Hepatocyte (in vitro differentiated cells): Measurements from ENCODE around the gene POU6F2. TPM values are rescaled to one million over a fixed set of nuclear protein-coding genes. Genes with fewer than 3 reads are reported as not detected.

Source experiments
- DNase-seq: peaks from one replicate; pipeline ENCODE4 v3.0.0-alpha.2; 2016; ENCODE audit warnings: low spot score
- H2AFZ ChIP-seq: fragments of 200-600 bp; sonication (generic); 2 replicates; pipeline ENCODE4 v1.6.0; 2016; ENCODE audit warnings: antibody characterized with exemption, mild to moderate bottlenecking
- H3K27ac ChIP-seq: fragments of 200-600 bp; sonication (generic); 2 replicates; pipeline ENCODE4 v1.5.1; 2016; ENCODE audit warnings: mild to moderate bottlenecking
- H3K27me3 ChIP-seq: fragments of 200-600 bp; sonication (generic); 2 replicates; pipeline ENCODE4 v1.6.1; 2016
- H3K36me3 ChIP-seq: fragments of 200-600 bp; sonication (generic); replicated peaks from 2 replicates; pipeline ENCODE4 v1.5.1; 2016; ENCODE audit warnings: low read depth; ENCODE audit not compliant: insufficient read depth
- H3K4me1 ChIP-seq: fragments of 200-600 bp; sonication (generic); 2 replicates; pipeline ENCODE4 v1.5.1; 2016; ENCODE audit warnings: mild to moderate bottlenecking, moderate library complexity; ENCODE audit not compliant: insufficient read depth
- H3K4me2 ChIP-seq: fragments of 200-600 bp; sonication (generic); 2 replicates; pipeline ENCODE4 v1.6.0; 2016
- H3K4me3 ChIP-seq: fragments of 200-600 bp; sonication (generic); 2 replicates; pipeline ENCODE4 v1.5.1; 2016; ENCODE audit warnings: mild to moderate bottlenecking
- H3K79me2 ChIP-seq: fragments of 200-600 bp; sonication (generic); 2 replicates; pipeline ENCODE4 v1.6.0; 2017; ENCODE audit warnings: mild to moderate bottlenecking
- H3K9me2 ChIP-seq: fragments of 200-600 bp; sonication (generic); replicated peaks from 2 replicates; pipeline ENCODE4 v1.6.0; 2017; ENCODE audit warnings: mild to moderate bottlenecking; ENCODE audit not compliant: insufficient read depth
- H3K9me3 ChIP-seq: fragments of 200-600 bp; sonication (generic); 2 replicates; pipeline ENCODE4 v1.5.1; 2016; ENCODE audit warnings: low read depth, mild to moderate bottlenecking
- H4K20me1 ChIP-seq: fragments of 200-600 bp; sonication (generic); 2 replicates; pipeline ENCODE4 v1.6.0; 2016; ENCODE audit warnings: mild to moderate bottlenecking; ENCODE audit not compliant: insufficient read depth, poor library complexity, severe bottlenecking
- EZH2 ChIP-seq: fragments of 200-600 bp; sonication (generic); IDR thresholded peaks from 2 replicates; pipeline ENCODE4 v1.6.1; 2016; ENCODE audit warnings: antibody characterized with exemption, mild to moderate bottlenecking, borderline replicate concordance
- EZH2phosphoT487 ChIP-seq: fragments of 200-600 bp; sonication (generic); IDR thresholded peaks from one replicate; pipeline ENCODE4 v1.6.1; 2018; ENCODE audit warnings: antibody characterized with exemption, mild to moderate bottlenecking, low read depth, moderate library complexity; ENCODE audit not compliant: unreplicated experiment, severe bottlenecking
- WGBS: methylation state at CpG from one replicate; pipeline ENCODE4 v1.1.6; 2016; ENCODE audit warnings: low lambda C conversion rate; ENCODE audit errors: missing lambda C conversion rate; 5-methylcytosine and 5-hydroxymethylcytosine counted together
- polyA plus RNA-seq: library from polyadenylated mRNA; unstranded; fragments of >200 nt; fragmentation: Nextera tagmentation; extraction: Ambion mirVana; gene quantifications from 2 replicates; pipeline ENCODE4 v1.2.1, GENCODE V29; 2016
- total RNA-seq: library from RNA; depleted of rRNA; stranded (reverse); fragments of >200 nt; gene quantifications from 2 replicates; pipeline ENCODE4 v1.2.3, GENCODE V29; 2014
- TF ChIP-seq, protein P1 (sequence below): fragments of 200-600 bp; sonication (generic); IDR thresholded peaks from 2 replicates; pipeline ENCODE4 v1.5.1; 2016; ENCODE audit warnings: antibody characterized with exemption, mild to moderate bottlenecking; ENCODE audit not compliant: poor library complexity

The POU6F2 gene
- total and polyA plus RNA-seq, 2 experiments from 2014 or later: 0.67 to 1.4 TPM

DNA sequence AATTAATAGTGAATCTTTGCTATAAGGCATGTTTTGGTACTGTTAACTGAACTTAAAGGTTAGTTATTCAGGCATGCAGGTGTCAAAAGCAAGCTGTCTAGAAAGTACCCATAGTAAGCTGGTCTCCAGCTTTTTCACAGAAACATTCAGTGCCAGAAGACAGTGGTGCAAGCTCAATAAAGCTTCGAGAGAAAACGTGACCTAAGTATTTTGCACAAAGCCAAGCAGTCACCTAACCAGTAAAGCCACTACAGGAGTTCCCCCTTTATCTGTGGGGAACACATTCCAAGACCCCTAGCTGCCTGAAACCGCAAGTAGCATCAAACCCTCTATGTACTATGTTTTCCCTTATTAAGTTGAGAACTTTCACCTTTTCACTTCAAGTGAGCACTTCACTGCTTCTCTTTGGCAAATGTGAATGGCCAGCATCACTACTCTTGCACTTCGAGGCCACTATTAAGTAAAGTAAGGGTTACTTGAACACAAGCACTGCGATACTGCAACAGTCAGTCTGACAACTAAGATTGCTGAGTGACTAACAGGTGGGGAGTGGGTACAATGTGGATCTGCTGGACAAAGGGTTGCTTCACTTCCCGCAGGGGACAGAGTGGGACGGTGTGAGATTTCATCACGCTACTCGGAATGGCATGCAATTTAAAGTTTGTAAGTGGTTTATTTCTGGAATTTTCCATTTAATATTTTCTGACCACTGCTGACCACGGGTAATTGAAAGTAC is 334.7 kb downstream of the POU6F2 start:
- H3K79me2 ChIP-seq: no peaks in the 10 kb centered on the region
- H3K27ac ChIP-seq: no peak overlapping the region
- no peaks in the 10 kb centered on the region for H3K4me1 ChIP-seq
- no peak overlapping the region for H3K4me3 ChIP-seq
- no peak overlapping the region for H3K4me2 ChIP-seq
- TF ChIP-seq EZH2phosphoT487: no peak
- TF ChIP-seq, protein P1, sequence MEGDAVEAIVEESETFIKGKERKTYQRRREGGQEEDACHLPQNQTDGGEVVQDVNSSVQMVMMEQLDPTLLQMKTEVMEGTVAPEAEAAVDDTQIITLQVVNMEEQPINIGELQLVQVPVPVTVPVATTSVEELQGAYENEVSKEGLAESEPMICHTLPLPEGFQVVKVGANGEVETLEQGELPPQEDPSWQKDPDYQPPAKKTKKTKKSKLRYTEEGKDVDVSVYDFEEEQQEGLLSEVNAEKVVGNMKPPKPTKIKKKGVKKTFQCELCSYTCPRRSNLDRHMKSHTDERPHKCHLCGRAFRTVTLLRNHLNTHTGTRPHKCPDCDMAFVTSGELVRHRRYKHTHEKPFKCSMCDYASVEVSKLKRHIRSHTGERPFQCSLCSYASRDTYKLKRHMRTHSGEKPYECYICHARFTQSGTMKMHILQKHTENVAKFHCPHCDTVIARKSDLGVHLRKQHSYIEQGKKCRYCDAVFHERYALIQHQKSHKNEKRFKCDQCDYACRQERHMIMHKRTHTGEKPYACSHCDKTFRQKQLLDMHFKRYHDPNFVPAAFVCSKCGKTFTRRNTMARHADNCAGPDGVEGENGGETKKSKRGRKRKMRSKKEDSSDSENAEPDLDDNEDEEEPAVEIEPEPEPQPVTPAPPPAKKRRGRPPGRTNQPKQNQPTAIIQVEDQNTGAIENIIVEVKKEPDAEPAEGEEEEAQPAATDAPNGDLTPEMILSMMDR: no peak
- TF ChIP-seq EZH2: no peak
- H3K27me3 ChIP-seq: no peaks in the 10 kb centered on the region
- H3K36me3 ChIP-seq: no peaks in the 10 kb centered on the region
- H3K9me2 ChIP-seq: no peaks in the 10 kb centered on the region
- no peak for DNase-seq
- WGBS: 82% methylated on average over 10 of the region's 10 CpGs
- no peak overlapping the region for H2AFZ ChIP-seq
- H3K9me3 ChIP-seq: no peaks in the 10 kb centered on the region
- no peaks in the 10 kb centered on the region for H4K20me1 ChIP-seq

- H3K9me3 ChIP-seq: no peaks in the 10 kb centered on the region
- DNase-seq: no peak
- H3K27ac ChIP-seq: no peak overlapping the region
- no peak overlapping the region for H3K4me3 ChIP-seq
- WGBS: 49% methylated on average over 4 of the region's 4 CpGs
- no peaks in the 10 kb centered on the region for H3K27me3 ChIP-seq
- H4K20me1 ChIP-seq: no peaks in the 10 kb centered on the region
- TF ChIP-seq, protein P1: no peak
- no peak for TF ChIP-seq EZH2phosphoT487
- no peak for TF ChIP-seq EZH2
- H3K79me2 ChIP-seq: no peaks in the 10 kb centered on the region
- no peaks in the 10 kb centered on the region for H3K9me2 ChIP-seq
- H3K4me1 ChIP-seq: no peaks in the 10 kb centered on the region
- H2AFZ ChIP-seq: no peak overlapping the region
- H3K36me3 ChIP-seq: no peaks in the 10 kb centered on the region
- no peak overlapping the region for H3K4me2 ChIP-seq
Observed at GRCh38 chr7:39313376-39313775, 335.7 kb downstream of the POU6F2 start.

DNA sequence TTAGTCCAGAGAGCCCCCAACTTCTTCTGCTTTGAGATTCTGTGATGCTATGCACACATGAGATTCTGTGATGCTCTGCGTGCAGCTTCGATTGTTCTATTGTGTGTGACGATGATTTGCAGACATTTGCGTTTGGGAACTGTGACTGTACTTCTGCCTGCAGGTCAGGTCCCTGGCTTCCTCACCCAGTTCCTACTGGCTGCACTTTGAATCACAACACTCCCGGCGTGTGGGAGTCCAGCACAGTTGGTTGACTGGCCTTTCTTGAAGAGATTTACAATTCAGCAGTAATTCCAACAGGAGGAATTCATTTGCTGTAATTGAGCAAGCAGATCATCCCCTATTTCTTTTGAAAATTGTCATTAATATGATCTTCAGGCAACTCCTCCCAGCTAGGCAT is 336.3 kb downstream of the POU6F2 start:
- DNase-seq: no peak
- H4K20me1 ChIP-seq: no peaks in the 10 kb centered on the region
- no peaks in the 10 kb centered on the region for H3K79me2 ChIP-seq
- no peak overlapping the region for H3K4me3 ChIP-seq
- H3K9me2 ChIP-seq: no peaks in the 10 kb centered on the region
- no peaks in the 10 kb centered on the region for H3K36me3 ChIP-seq
- WGBS: 70% methylated on average over 6 of the region's 6 CpGs
- no peak overlapping the region for H3K4me2 ChIP-seq
- H3K4me1 ChIP-seq: no peaks in the 10 kb centered on the region
- no peak overlapping the region for H3K27ac ChIP-seq
- H3K9me3 ChIP-seq: no peaks in the 10 kb centered on the region
- no peaks in the 10 kb centered on the region for H3K27me3 ChIP-seq
- no peak overlapping the region for H2AFZ ChIP-seq
- TF ChIP-seq EZH2phosphoT487 (no peak), EZH2 (no peak)
- TF ChIP-seq, protein P1: no peak
